GM19025 (cell line): Measurements from ENCODE around the gene TENM3.
"Not testable (repeated sequence)": the region's sequence is repeated elsewhere in the genome, so short reads cannot be mapped to it uniquely, and the experiment has no call there.

Source experiments
- ATAC-seq: cut with Tn5 transposase; IDR thresholded peaks from one replicate; pipeline ENCODE4 v1.9.1; 2021; ENCODE audit warnings: mild to moderate bottlenecking, low read depth, moderate library complexity; ENCODE audit not compliant: unreplicated experiment

TENM3 gene

GRCh38 chr4:182799515-182800215 is 556.5 kb downstream of the TENM3 start:
- ATAC-seq, result no peak

DNA sequence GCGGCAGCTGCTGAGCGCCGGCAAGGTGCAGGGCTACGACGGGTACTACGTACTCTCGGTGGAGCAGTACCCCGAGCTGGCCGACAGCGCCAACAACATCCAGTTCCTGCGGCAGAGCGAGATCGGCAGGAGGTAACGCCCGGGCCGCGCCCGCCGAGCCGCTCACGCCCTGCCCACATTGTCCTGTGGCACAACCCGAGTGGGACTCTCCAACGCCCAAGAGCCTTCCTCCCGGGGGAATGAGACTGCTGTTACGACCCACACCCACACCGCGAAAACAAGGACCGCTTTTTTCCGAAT is 557.0 kb downstream of the TENM3 start:
- no peak for ATAC-seq

DNA sequence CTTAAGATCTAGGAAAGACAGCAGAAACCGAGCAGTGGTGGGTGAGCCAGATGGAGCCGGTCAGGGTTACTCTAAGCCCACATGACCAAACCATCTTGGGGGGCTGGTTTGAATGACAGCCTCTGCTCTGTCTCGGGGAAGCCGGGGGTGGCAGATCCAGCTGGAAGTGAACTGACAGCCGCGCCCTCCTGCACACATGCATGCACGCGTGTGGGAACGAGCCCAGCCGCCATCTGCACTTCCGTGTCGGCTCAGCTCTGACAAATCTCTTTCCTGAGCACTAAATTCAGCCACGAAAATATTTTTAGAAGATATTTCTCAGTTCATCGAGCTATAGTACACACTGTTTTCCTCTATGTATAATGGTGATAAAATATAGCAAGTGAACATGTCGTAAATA is 558.4 kb downstream of the TENM3 start:
- ATAC-seq, result no peak

DNA sequence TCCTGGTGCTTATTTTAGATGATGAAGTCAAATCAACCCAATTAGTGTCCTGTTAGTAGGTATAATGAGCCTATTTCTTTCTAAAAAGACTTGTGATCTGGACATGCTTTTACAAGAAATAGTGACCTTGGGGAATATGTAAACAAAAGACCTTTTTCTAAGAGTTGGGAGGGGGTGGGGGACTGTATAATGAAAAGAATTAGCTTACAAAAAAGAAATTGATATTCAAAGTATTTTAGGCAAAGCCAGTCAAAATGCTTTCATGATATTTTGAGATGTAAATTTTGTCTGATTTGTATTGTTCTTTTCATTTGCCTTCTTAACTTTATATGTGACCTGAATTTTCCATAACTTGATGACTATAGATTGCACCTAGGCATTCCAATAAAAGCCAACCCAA is 559.4 kb downstream of the TENM3 start:
- ATAC-seq, result no peak

- ATAC-seq, result no peak
These were observed 560.0 kb downstream of the TENM3 start for GRCh38 chr4:182803235-182803634.

- no peak for ATAC-seq
These were observed 560.9 kb downstream of the TENM3 start for GRCh38 chr4:182804131-182804530.

DNA sequence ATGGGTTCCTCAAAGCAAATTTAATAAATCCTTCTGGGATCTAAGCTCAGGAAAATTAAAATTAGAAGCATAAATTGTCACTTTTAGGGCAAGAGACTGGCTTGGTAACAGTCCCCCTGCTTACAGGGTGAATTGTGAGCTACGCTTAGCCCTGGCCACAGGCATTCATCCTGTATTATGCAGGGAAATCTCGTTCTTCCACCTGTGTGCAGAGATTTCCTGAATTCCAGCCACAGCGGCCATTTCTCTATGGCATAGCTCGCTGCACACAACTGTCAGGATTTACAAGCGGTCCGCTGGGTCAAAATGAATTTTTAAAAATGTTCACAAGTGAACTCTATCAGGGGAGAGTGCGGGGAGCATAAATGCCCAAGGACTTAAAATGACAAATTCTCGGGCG is 562.1 kb downstream of the TENM3 start:
- no peak for ATAC-seq

- no peak for ATAC-seq
These were observed 562.5 kb downstream of the TENM3 start for GRCh38 chr4:182805750-182806149.

- ATAC-seq, result peak; percentile 64
These were observed 563.4 kb downstream of the TENM3 start for GRCh38 chr4:182806259-182807252.

GRCh38 chr4:182807346-182807745 is 564.1 kb downstream of the TENM3 start:
- ATAC-seq, result no peak

DNA sequence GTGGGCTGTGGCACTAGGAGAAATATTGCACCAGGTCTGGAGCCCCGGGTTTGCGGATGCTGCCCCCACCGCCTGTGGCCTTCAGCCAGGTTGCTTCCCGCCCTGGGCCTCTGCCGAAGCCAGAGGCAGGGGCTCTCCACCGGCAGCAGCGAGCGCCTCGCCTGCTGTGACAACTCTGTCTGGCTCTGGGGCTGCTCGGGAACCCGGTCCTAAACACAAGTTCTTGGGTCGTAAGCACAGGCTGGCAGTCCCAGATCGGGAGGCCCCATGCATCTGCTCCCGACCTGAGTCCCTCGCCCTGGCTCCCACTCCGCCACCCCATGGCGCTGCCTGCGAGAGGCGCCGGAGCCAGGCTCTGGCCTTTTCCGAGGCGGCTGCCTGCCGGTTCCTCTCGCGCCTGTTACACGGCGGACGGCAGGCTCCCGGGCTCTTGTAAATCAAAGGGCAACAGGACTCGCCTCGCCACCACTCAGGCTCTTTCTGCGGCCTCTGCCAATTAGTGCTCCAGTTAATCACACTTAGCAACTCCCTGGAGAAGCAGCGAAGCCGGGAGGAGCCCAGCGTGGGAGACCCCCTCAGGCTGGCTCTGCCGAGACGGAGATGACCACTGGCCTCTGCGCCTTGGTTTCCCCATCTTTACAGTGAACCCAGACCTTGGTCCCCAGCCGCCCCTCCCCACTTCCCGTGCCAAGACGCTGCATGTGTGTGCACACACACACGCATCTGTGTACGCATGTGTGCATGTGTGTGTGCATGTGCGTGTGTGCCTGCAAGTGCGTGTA is 564.8 kb downstream of the TENM3 start:
- ATAC-seq, result no peak

DNA sequence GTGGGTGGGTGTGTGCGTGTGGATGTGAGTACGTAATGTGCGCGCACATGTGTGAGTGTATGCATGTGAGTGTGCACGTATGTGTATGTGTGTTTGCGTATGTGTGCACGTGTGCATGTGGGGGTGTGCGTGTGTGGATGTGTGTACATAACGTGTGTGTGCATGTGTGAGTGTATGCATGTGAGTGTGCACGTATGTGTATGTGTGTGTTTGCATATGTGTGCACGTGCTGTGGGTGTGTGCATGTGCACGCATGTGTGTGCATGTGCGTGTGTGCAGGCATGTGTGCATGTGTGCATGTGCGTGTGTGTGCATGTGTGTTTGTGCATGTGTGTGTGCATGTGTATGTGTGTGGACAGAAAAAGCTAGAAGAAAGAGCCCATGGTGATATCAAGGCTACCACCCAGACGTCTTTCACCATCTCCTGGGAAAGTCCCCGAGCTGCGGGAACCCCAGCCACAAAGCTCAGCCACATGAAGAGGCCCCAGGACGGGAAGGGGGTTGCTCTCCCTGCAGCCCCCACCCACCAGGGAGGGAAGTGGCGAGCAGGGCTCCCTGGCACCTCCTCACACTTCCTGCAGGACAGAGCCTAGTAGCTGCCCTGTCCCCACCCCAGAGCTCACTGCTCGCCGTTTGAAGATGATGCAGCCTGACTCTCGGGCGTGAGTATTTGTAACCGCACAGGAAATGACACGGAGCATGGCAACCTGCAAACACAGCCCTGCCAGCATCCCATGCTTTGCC is 565.6 kb downstream of the TENM3 start:
- ATAC-seq, result peak; percentile 75

DNA sequence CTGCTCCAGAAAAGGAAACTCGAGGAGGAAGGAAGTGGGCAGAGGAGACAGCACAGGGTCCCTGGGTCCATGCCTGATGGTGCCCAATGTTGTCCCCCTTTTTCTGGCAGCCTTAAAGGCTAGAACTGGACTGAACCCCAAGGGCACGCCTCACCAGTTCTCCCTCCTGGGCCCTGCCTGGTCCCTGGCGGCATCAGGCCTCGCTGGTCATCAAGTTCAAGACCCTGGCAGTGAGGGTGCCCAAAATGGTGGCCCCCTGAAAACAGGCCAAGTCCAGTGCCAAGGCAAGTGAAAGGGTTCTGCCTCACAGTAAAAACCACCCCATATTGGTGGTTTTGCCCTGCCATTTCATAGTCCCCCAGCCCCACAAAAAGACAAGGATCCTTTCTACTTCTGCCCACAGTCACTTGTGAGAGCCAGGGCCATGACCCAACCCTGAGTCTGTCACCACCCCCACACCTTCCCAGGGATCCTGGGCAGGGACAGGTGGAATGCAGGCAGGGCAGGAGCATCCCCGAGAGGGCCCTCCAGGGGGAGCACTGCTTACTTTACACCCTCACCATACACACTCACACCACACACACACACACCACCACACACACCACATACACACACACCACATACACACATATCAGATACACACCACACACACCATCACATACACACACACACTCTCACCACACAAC is 566.4 kb downstream of the TENM3 start:
- ATAC-seq, result peak; percentile 9

DNA sequence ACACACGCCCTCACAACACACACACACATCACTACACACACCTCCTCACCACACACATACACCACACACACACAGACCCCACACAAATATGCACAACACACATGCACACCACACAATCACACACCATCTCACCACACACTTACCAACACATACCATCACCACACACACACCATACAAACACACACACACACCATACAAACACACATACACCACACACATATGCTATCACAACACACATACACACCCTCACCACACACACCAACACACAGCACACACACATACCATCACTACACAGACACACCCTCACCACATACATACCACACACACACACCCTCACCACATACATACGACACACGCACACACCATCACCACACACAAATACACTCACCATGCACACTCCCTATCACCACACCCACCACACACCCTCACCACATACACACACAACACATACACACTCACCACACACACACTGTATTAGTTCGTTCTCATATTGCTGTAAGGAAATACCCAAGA is 567.0 kb downstream of the TENM3 start:
- no peak for ATAC-seq

DNA sequence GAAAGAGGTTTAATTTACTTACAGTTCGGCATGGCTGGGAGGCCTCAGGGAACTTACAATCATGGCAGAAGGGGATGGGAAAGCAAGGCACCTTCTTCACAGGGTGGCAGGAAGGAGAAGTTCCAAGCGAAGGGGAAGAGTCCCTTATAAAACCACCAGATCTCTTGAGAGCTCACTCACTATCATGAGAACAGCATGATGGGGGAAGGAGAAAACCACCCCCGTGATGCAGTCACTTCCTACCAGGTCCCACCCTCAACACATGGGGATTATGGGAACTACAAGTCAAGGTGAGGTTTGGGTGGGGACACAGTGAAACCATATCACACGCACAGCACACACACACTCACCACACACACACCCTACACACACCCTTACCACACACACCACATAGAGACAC is 569.7 kb downstream of the TENM3 start:
- no peak for ATAC-seq

GRCh38 chr4:182814065-182814464 is 570.9 kb downstream of the TENM3 start:
- ATAC-seq, result not testable (repeated sequence)

DNA sequence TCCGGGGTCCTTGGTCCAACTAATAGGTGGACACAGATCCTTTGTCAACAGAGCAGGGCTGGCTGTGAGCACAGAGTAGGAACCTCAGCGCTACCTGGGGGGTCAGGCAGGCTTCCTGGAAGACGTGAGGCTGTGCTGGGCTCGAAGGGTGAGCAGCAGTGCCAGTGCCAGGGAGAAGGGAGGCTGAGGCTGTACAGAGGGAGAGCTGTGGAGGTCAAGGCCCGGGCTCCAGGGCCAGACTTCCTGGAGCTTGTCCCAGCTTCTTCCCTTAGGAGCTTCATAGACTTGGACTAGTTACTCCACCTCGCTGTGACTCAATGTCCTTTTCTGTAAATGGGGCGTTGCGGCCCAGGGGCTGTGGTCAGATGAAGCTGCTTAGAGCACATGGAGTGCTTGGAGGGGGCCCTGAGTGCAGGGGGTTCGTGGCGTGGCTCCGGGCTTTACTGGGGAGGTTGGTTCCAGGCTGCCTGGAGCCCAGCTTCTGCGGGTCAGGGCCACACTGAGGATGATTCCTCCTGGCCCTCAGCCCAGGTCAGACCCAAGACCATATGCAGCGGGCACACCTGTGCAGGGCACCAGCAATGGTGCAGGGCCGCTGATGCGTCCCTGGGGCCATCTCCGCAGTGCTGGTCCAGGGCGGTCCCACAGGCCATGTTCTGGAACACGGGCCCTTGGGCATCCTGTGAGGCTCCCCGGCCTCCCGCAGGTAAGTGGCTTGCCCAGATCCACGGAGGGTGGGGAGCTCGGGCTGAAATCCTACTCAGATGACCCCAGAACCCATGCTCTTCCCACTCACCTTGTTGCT is 575.9 kb downstream of the TENM3 start:
- no peak for ATAC-seq

- no peak for ATAC-seq
These were observed 576.5 kb downstream of the TENM3 start for GRCh38 chr4:182819751-182820150.

DNA sequence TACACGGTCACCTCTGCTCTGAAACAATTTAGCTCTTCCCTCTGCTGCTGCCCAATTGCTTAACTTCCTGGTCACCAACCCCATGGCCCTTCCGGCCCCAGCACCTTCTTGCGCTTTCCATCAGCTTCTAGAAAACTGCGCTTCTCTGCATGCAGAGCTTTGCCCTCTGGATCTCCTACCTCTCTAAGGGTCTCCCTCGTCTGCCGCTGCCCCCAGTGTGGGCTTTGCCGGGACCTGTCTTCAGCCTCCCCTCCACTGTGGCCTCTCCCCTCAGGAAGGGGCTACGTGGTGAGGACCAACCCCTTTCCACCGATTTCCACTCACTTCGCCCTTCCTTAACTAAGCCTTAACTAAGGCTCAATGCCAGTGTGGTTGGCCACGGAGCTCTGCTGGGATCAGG is 579.4 kb downstream of the TENM3 start:
- no peak for ATAC-seq
